ENCODE results near the gene ELP1.
"Not testable (repeated sequence)": the region's sequence is repeated elsewhere in the genome, so short reads cannot be mapped to it uniquely, and the experiment has no call there.

Gene ELP1

DNA sequence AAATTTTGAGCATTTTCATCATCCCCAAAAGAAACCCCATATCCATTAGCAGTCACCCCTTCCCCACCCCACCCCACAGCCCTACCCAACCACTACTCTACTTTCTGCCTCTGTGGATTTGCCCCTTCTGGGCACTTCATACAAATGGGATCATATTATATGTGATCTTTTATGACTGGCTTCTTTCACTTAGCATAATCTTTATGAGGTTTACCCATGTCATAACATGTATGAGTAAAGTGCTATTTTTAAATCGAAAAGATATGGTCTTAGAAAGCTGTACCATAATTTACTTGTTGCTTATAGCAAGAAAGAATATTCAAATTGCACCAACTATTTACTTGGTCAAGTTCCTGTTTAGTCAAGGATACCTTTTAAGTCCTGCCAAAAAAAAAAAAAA is 12.7 kb downstream of the ELP1 start:
- Histone ChIP-seq H3K4me2 (ENCODE audit: low read length) (no peak overlapping the region), H2BK5ac (ENCODE audit: low read length) (no peak overlapping the region), H3K9ac (ENCODE audit: low read length) (no peak overlapping the region), H2BK15ac (replicated peaks; ENCODE audit: low read depth) (no peak overlapping the region), H3K56ac (ENCODE audit: low read length) (no peak overlapping the region), H3K4ac (ENCODE audit: low read depth, low read length) (no peak overlapping the region), H3K18ac (ENCODE audit: low read length) (no peak overlapping the region), H3K4me1 (ENCODE audit: control insufficient read depth, low read depth, low read length) (no peaks in the 10 kb centered on the region), H3K79me1 (ENCODE audit: low read length) (no peaks in the 10 kb centered on the region), H4K8ac (ENCODE audit: low read depth, low read length) (no peak overlapping the region), H3K27ac (ENCODE audit: low read depth, low read length) (no peak overlapping the region), H3K23ac (ENCODE audit: low read length) (no peak overlapping the region), H2BK120ac (ENCODE audit: low read depth, low read length) (no peak overlapping the region), H3K79me2 (ENCODE audit: control insufficient read depth, insufficient read depth, low read length) (no peaks in the 10 kb centered on the region), H3K36me3 (ENCODE audit: control insufficient read depth, insufficient read depth, low read length) (peaks cover 12% of the 10 kb centered on the region), H2AK5ac (ENCODE audit: low read length) (no peak overlapping the region), H3K4me3 (ENCODE audit: low read length) (no peak overlapping the region), H3K27me3 (ENCODE audit: insufficient read depth, low read length, poor library complexity) (no peaks in the 10 kb centered on the region), H4K5ac (ENCODE audit: low read length) (no peak overlapping the region)
- no peak for DNase-seq
- no CpG with 5 or more reads among the region's 1 CpG for WGBS (ENCODE audit: extremely low coverage, insufficient coverage, low lambda C conversion rate)

DNA sequence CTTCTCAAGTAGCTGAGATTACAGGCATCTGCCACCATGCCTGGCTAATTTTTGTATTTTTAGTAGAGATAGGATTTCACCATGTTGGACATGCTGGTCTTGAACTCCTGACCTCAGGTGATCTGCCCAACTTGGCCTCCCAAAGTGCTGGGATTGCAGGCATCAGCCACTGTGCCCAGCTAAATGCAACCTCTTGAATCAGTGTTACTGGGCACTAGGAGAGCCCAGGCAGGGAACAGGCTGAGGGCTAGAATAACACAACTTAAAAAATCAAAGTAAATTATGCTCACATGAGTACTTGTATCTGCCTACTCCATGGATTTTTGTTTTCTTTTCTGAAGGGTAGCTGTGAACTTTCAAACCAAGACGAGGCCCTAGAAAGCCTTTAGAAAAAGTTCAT is 13.5 kb downstream of the ELP1 start:
- H3K23ac ChIP-seq (ENCODE audit: low read length); H4K8ac ChIP-seq (ENCODE audit: low read depth, low read length); H2BK5ac ChIP-seq (ENCODE audit: low read length); H3K4me2 ChIP-seq (ENCODE audit: low read length); H3K27me3 ChIP-seq (ENCODE audit: insufficient read depth, low read length, poor library complexity); H4K5ac ChIP-seq (ENCODE audit: low read length); H2AK5ac ChIP-seq (ENCODE audit: low read length); H3K79me2 ChIP-seq (ENCODE audit: control insufficient read depth, insufficient read depth, low read length); H3K36me3 ChIP-seq (ENCODE audit: control insufficient read depth, insufficient read depth, low read length); DNase-seq; H3K4ac ChIP-seq (ENCODE audit: low read depth, low read length); H3K9ac ChIP-seq (ENCODE audit: low read length); H3K56ac ChIP-seq (ENCODE audit: low read length); H2BK120ac ChIP-seq (ENCODE audit: low read depth, low read length); H3K79me1 ChIP-seq (ENCODE audit: low read length); H2BK15ac ChIP-seq (replicated peaks; ENCODE audit: low read depth); H3K18ac ChIP-seq (ENCODE audit: low read length); H3K27ac ChIP-seq (ENCODE audit: low read depth, low read length); H3K4me1 ChIP-seq (ENCODE audit: control insufficient read depth, low read depth, low read length); H3K4me3 ChIP-seq (ENCODE audit: low read length): not testable (repeated sequence)
- no CpG with 5 or more reads among the region's 1 CpG for WGBS (ENCODE audit: extremely low coverage, insufficient coverage, low lambda C conversion rate)

DNA sequence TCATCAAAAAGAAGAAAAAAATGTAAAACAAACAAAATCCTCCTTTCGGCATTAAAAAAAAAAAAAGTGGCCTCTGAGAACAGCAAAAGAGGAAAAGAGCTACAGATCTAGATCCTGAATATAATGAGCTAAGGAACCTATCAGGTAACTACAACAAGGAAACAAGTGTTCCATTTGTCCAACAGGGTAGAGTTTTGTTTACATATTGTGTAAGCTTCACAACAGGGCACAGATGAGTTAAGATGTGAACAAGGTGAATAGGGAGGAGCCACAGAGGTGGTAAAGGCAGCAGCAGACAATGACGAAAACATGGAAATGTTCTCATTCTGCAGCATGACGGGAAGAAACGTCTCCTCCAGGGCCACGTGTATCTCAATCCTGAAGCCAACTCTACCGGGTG is 14.4 kb downstream of the ELP1 start:
- H3K4ac ChIP-seq (ENCODE audit: low read depth, low read length) = no peak overlapping the region
- H3K36me3 ChIP-seq (ENCODE audit: control insufficient read depth, insufficient read depth, low read length) = peaks cover 5% of the 10 kb centered on the region
- no peak overlapping the region for H3K9ac ChIP-seq (ENCODE audit: low read length)
- H2AK5ac ChIP-seq (ENCODE audit: low read length) = no peak overlapping the region
- H3K4me1 ChIP-seq (ENCODE audit: control insufficient read depth, low read depth, low read length) = no peaks in the 10 kb centered on the region
- no peak overlapping the region for H2BK120ac ChIP-seq (ENCODE audit: low read depth, low read length)
- no CpG with 5 or more reads among the region's 6 CpGs for WGBS (ENCODE audit: extremely low coverage, insufficient coverage, low lambda C conversion rate)
- H4K5ac ChIP-seq (ENCODE audit: low read length) = no peak overlapping the region
- no peak for DNase-seq
- H3K23ac ChIP-seq (ENCODE audit: low read length) = no peak overlapping the region
- no peaks in the 10 kb centered on the region for H3K27me3 ChIP-seq (ENCODE audit: insufficient read depth, low read length, poor library complexity)
- no peak overlapping the region for H3K18ac ChIP-seq (ENCODE audit: low read length)
- no peak overlapping the region for H3K27ac ChIP-seq (ENCODE audit: low read depth, low read length)
- no peak overlapping the region for H4K8ac ChIP-seq (ENCODE audit: low read depth, low read length)
- H3K79me2 ChIP-seq (ENCODE audit: control insufficient read depth, insufficient read depth, low read length) = no peaks in the 10 kb centered on the region
- no peak overlapping the region for H3K56ac ChIP-seq (ENCODE audit: low read length)
- H2BK15ac ChIP-seq (replicated peaks; ENCODE audit: low read depth) = no peak overlapping the region
- H3K4me3 ChIP-seq (ENCODE audit: low read length) = no peak overlapping the region
- no peak overlapping the region for H2BK5ac ChIP-seq (ENCODE audit: low read length)
- H3K4me2 ChIP-seq (ENCODE audit: low read length) = no peak overlapping the region
- no peaks in the 10 kb centered on the region for H3K79me1 ChIP-seq (ENCODE audit: low read length)

DNA sequence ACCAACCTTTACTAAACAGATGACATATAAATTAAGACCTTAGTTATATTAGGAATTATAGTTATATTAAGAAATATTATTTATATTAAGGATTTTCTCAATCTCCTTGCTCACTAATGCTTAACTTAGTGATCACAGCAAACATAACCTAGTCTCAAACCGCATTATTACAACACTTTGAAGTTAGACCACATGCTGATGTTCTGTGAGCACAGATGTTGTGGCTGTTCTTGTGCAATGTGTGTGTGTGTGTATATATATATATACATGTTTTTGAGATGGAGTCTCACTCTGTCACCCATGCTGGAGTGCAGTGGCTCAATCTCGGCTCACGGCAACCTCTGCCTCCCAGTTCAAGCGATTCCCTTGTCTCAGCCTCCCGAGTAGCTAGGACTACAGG is 20.5 kb downstream of the ELP1 start:
- H3K79me1 ChIP-seq (ENCODE audit: low read length) = no peaks in the 10 kb centered on the region
- no CpG with 5 or more reads among the region's 5 CpGs for WGBS (ENCODE audit: extremely low coverage, insufficient coverage, low lambda C conversion rate)
- H2BK120ac ChIP-seq (ENCODE audit: low read depth, low read length) = no peak overlapping the region
- no peak overlapping the region for H3K4ac ChIP-seq (ENCODE audit: low read depth, low read length)
- no peak overlapping the region for H2BK5ac ChIP-seq (ENCODE audit: low read length)
- no peak overlapping the region for H4K8ac ChIP-seq (ENCODE audit: low read depth, low read length)
- no peak for DNase-seq
- H3K27ac ChIP-seq (ENCODE audit: low read depth, low read length) = no peak overlapping the region
- no peak overlapping the region for H3K4me3 ChIP-seq (ENCODE audit: low read length)
- no peak overlapping the region for H3K4me2 ChIP-seq (ENCODE audit: low read length)
- no peak overlapping the region for H4K5ac ChIP-seq (ENCODE audit: low read length)
- no peak overlapping the region for H3K18ac ChIP-seq (ENCODE audit: low read length)
- H3K56ac ChIP-seq (ENCODE audit: low read length) = no peak overlapping the region
- H3K23ac ChIP-seq (ENCODE audit: low read length) = no peak overlapping the region
- H3K27me3 ChIP-seq (ENCODE audit: insufficient read depth, low read length, poor library complexity) = no peaks in the 10 kb centered on the region
- no peaks in the 10 kb centered on the region for H3K36me3 ChIP-seq (ENCODE audit: control insufficient read depth, insufficient read depth, low read length)
- no peak overlapping the region for H2AK5ac ChIP-seq (ENCODE audit: low read length)
- H3K79me2 ChIP-seq (ENCODE audit: control insufficient read depth, insufficient read depth, low read length) = no peaks in the 10 kb centered on the region
- H3K9ac ChIP-seq (ENCODE audit: low read length) = no peak overlapping the region
- H3K4me1 ChIP-seq (ENCODE audit: control insufficient read depth, low read depth, low read length) = no peaks in the 10 kb centered on the region
- no peak overlapping the region for H2BK15ac ChIP-seq (replicated peaks; ENCODE audit: low read depth)

DNA sequence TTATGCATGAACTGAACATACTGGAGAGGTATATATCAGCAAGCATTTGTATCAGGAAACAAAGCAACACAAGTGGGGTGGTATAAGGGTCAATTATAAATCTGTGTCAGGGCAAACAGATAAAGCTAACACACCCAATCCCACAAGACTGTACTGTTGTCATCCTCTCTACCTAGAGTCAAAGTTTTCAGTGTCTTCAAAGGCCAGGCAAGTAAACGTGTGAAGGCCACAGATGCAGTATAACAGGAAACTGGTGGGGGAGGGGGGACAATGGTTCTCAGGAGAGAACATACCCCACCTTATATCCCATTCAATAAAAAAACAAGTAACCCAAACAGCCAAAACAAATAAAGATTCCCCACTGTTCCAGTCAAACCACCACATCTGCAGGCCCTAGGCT is 22.1 kb downstream of the ELP1 start:
- H3K79me1 ChIP-seq (ENCODE audit: low read length) = no peaks in the 10 kb centered on the region
- H3K4ac ChIP-seq (ENCODE audit: low read depth, low read length) = no peak overlapping the region
- no peak overlapping the region for H2BK120ac ChIP-seq (ENCODE audit: low read depth, low read length)
- no peaks in the 10 kb centered on the region for H3K4me1 ChIP-seq (ENCODE audit: control insufficient read depth, low read depth, low read length)
- H3K4me2 ChIP-seq (ENCODE audit: low read length) = no peak overlapping the region
- no peak overlapping the region for H4K5ac ChIP-seq (ENCODE audit: low read length)
- no peak overlapping the region for H3K56ac ChIP-seq (ENCODE audit: low read length)
- peaks cover 3% of the 10 kb centered on the region for H3K36me3 ChIP-seq (ENCODE audit: control insufficient read depth, insufficient read depth, low read length)
- no peak overlapping the region for H3K18ac ChIP-seq (ENCODE audit: low read length)
- no peak overlapping the region for H4K8ac ChIP-seq (ENCODE audit: low read depth, low read length)
- no peak overlapping the region for H3K4me3 ChIP-seq (ENCODE audit: low read length)
- WGBS (ENCODE audit: extremely low coverage, insufficient coverage, low lambda C conversion rate) = no CpG with 5 or more reads among the region's 1 CpG
- H2AK5ac ChIP-seq (ENCODE audit: low read length) = no peak overlapping the region
- H3K9ac ChIP-seq (ENCODE audit: low read length) = no peak overlapping the region
- no peak overlapping the region for H2BK5ac ChIP-seq (ENCODE audit: low read length)
- no peak overlapping the region for H3K27ac ChIP-seq (ENCODE audit: low read depth, low read length)
- no peak overlapping the region for H3K23ac ChIP-seq (ENCODE audit: low read length)
- H3K27me3 ChIP-seq (ENCODE audit: insufficient read depth, low read length, poor library complexity) = no peaks in the 10 kb centered on the region
- no peak for DNase-seq
- H2BK15ac ChIP-seq (replicated peaks; ENCODE audit: low read depth) = no peak overlapping the region
- H3K79me2 ChIP-seq (ENCODE audit: control insufficient read depth, insufficient read depth, low read length) = no peaks in the 10 kb centered on the region

DNA sequence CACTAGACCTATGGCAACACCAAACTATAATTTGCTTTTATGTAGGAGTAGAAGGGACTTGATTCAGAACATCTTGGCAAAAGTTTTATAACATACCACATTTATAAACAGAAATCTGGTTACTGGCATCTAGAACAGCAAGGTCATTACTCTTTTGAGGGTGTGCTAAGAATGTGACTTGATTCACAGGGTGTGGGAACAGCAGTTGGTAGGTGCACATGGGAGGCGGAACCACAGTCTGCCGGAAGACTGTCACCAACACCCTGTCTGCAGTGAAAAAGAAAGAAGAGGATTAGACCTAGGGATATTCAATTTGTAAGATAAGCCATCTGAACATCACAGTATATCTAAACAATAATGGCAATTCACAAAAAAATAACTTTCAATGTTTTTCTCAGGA is 23.0 kb downstream of the ELP1 start:
- H3K79me2 ChIP-seq (ENCODE audit: control insufficient read depth, insufficient read depth, low read length) = no peaks in the 10 kb centered on the region
- H3K4ac ChIP-seq (ENCODE audit: low read depth, low read length) = no peak overlapping the region
- no CpG with 5 or more reads among the region's 2 CpGs for WGBS (ENCODE audit: extremely low coverage, insufficient coverage, low lambda C conversion rate)
- no peak overlapping the region for H3K4me3 ChIP-seq (ENCODE audit: low read length)
- no peak for DNase-seq
- H4K8ac ChIP-seq (ENCODE audit: low read depth, low read length) = no peak overlapping the region
- H3K4me2 ChIP-seq (ENCODE audit: low read length) = no peak overlapping the region
- no peak overlapping the region for H3K18ac ChIP-seq (ENCODE audit: low read length)
- no peak overlapping the region for H2AK5ac ChIP-seq (ENCODE audit: low read length)
- no peak overlapping the region for H2BK120ac ChIP-seq (ENCODE audit: low read depth, low read length)
- H2BK5ac ChIP-seq (ENCODE audit: low read length) = no peak overlapping the region
- H3K4me1 ChIP-seq (ENCODE audit: control insufficient read depth, low read depth, low read length) = no peaks in the 10 kb centered on the region
- H3K36me3 ChIP-seq (ENCODE audit: control insufficient read depth, insufficient read depth, low read length) = peaks cover 4% of the 10 kb centered on the region
- H3K56ac ChIP-seq (ENCODE audit: low read length) = no peak overlapping the region
- no peak overlapping the region for H3K23ac ChIP-seq (ENCODE audit: low read length)
- no peaks in the 10 kb centered on the region for H3K79me1 ChIP-seq (ENCODE audit: low read length)
- no peak overlapping the region for H2BK15ac ChIP-seq (replicated peaks; ENCODE audit: low read depth)
- H3K9ac ChIP-seq (ENCODE audit: low read length) = no peak overlapping the region
- H3K27ac ChIP-seq (ENCODE audit: low read depth, low read length) = no peak overlapping the region
- H4K5ac ChIP-seq (ENCODE audit: low read length) = no peak overlapping the region
- no peaks in the 10 kb centered on the region for H3K27me3 ChIP-seq (ENCODE audit: insufficient read depth, low read length, poor library complexity)

All from mesendoderm (in vitro differentiated cells).